HepG2 (cell line): ENCODE data around the gene RNLS. TPM values are rescaled to one million over a fixed set of nuclear protein-coding genes. Genes with fewer than 3 reads are reported as not detected.

Source experiments
- ATAC-seq: fragments of 200-7000 bp; cut with Tn5 transposase; 3 replicates; pipeline ENCODE4 v1.9.1; 2020; ENCODE audit warnings: mild to moderate bottlenecking, moderate library complexity
- BruUV-seq: library from RNA; stranded (reverse); fragments of 400-500 nt; replicated peaks from 2 replicates; lab custom pipeline; 2021; lab: Mats Ljungman, UMichigan
- CTCF ChIA-PET: fragments of 300-600 bp; formaldehyde crosslinking; extraction: SDS; loops from one replicate; lab custom pipeline; 2021; ENCODE audit warnings: low total read pairs, inconsistent platforms, low intra/inter-chr PET ratio; lab: Yijun Ruan, JAX
- POLR2A ChIA-PET: fragments of 350-600 bp; sonication (Branson Sonifier 250); formaldehyde crosslinking; loops from one replicate; lab custom pipeline; 2020; ENCODE audit warnings: antibody characterized with exemption, inconsistent platforms; lab: Yijun Ruan, JAX
- DNase-seq: peaks from one replicate; pipeline ENCODE4 v3.0.0-alpha.2; 2015; ENCODE audit warnings: low spot score
- FAIRE-seq: peaks from 3 replicates; lab custom pipeline; 2011; peaks lifted over from hg19 to GRCh38; lab: Jason Lieb, UNC
- H2AFZ ChIP-seq: one replicate; pipeline ENCODE4 v1.6.1; 2011; ENCODE audit warnings: low read length, inconsistent platforms
- H3K27ac ChIP-seq: fragments of 300-600 bp; 3 replicates; pipeline ENCODE4 v1.8.0; 2011; ENCODE audit warnings: mixed run types, mild to moderate bottlenecking, mixed read lengths, low read length, inconsistent platforms; ENCODE audit not compliant: insufficient read depth; ENCODE audit errors: extremely low read length
- H3K27me3 ChIP-seq, 2 experiments: fragments of 200-600 bp in 1 of 2; 2 replicates in 1 of 2; 3 replicates in 1 of 2; pipeline versions ENCODE4 v1.6.0 to v1.8.0; 2011; ENCODE audit warnings: low read length in 2 of 2, mild to moderate bottlenecking in 2 of 2, moderate library complexity in 2 of 2, inconsistent platforms in 1 of 2; ENCODE audit not compliant: insufficient read depth in 2 of 2, control insufficient read depth in 1 of 2
- H3K36me3 ChIP-seq, 2 experiments: fragments of 200-600 bp in 1 of 2; replicated peaks in 1 of 2; 2 replicates in 1 of 2; 3 replicates in 1 of 2; pipeline versions ENCODE4 v1.5.1 to v1.8.0; 2011; ENCODE audit warnings: low read length in 2 of 2, inconsistent platforms in 1 of 2; ENCODE audit not compliant: insufficient read depth in 2 of 2, control insufficient read depth in 1 of 2
- H3K4me1 ChIP-seq: 2 replicates; pipeline ENCODE4 v1.5.1; 2012; ENCODE audit warnings: low read length, inconsistent platforms; ENCODE audit not compliant: insufficient read depth
- H3K4me2 ChIP-seq: 2 replicates; pipeline ENCODE4 v1.6.0; 2011; ENCODE audit warnings: low read depth, low read length, inconsistent platforms
- H3K4me3 ChIP-seq, 3 experiments: fragments of 200-600 bp in 1 of 3; sonication (generic), shearing (Covaris generic) in 1 of 3; replicated peaks in 1 of 3; 2 replicates each; pipeline ENCODE4 v1.5.1; 2011 to 2016; ENCODE audit warnings: low read length in 3 of 3, inconsistent platforms in 2 of 3, low read depth in 2 of 3, mild to moderate bottlenecking in 2 of 3, control low read depth in 1 of 3, mixed read lengths in 1 of 3; ENCODE audit not compliant: insufficient read depth in 1 of 3
- H3K79me2 ChIP-seq: one replicate; pipeline ENCODE4 v1.6.1; 2011; ENCODE audit warnings: low read length, inconsistent platforms; ENCODE audit not compliant: insufficient read depth
- H3K9ac ChIP-seq: 2 replicates; pipeline ENCODE4 v1.6.0; 2011; ENCODE audit warnings: mild to moderate bottlenecking, low read depth, low read length, inconsistent platforms; ENCODE audit not compliant: insufficient read depth
- H3K9me3 ChIP-seq: 2 replicates; pipeline ENCODE4 v1.5.1; 2012; ENCODE audit warnings: mild to moderate bottlenecking, low read length
- H4K20me1 ChIP-seq: 2 replicates; pipeline ENCODE4 v1.6.0; 2011; ENCODE audit warnings: inconsistent platforms, mild to moderate bottlenecking, low read length, moderate library complexity; ENCODE audit not compliant: insufficient read depth
- MXI1 ChIP-seq: IDR thresholded peaks from 3 replicates; pipeline ENCODE4 v1.6.1; 2012; ENCODE audit warnings: low read depth, low read length, inconsistent platforms, borderline replicate concordance
- NFE2 ChIP-seq: sonication (generic); formaldehyde crosslinking; IDR thresholded peaks from 2 replicates; pipeline ENCODE4 v1.4.0; 2020; ENCODE audit warnings: missing genetic modification reagents
- NR2F1 ChIP-seq, 2 experiments: fragments of 450-650 bp in 1 of 2; formaldehyde crosslinking in 1 of 2; IDR thresholded peaks; 2 replicates each; pipeline versions ENCODE4 v1.5.0 to v1.6.1; 2016 to 2020; ENCODE audit warnings: mild to moderate bottlenecking in 1 of 2, missing compliant biosample characterization in 1 of 2, missing genetic modification reagents in 1 of 2, moderate library complexity in 1 of 2
- RXRA ChIP-seq: sonication (generic); formaldehyde crosslinking; IDR thresholded peaks from 2 replicates; pipeline ENCODE4 v1.5.1; 2020; ENCODE audit warnings: missing genetic modification reagents
- ZFP36L1 ChIP-seq: sonication (generic); formaldehyde crosslinking; IDR thresholded peaks from 2 replicates; pipeline ENCODE4 v1.8.0; 2022; ENCODE audit warnings: mild to moderate bottlenecking, missing genetic modification reagents, moderate library complexity
- ZKSCAN5 ChIP-seq: sonication (generic); formaldehyde crosslinking; IDR thresholded peaks from 2 replicates; pipeline ENCODE4 v1.5.1; 2020; ENCODE audit warnings: mild to moderate bottlenecking, missing genetic modification reagents
- ZKSCAN8 ChIP-seq: IDR thresholded peaks from 2 replicates; pipeline ENCODE4 v1.6.1; 2016; ENCODE audit warnings: borderline replicate concordance, missing genetic modification reagents, missing compliant biosample characterization
- ZNF274 ChIP-seq: sonication (generic); formaldehyde crosslinking; IDR thresholded peaks from 2 replicates; pipeline ENCODE4 v1.5.1; 2020; ENCODE audit warnings: mild to moderate bottlenecking, missing genetic modification reagents
- ZNF558 ChIP-seq: sonication (generic); formaldehyde crosslinking; IDR thresholded peaks from 2 replicates; pipeline ENCODE4 v1.9.0; 2022; ENCODE audit warnings: mild to moderate bottlenecking, missing genetic modification reagents, borderline replicate concordance
- ZNF644 ChIP-seq: IDR thresholded peaks from 2 replicates; pipeline ENCODE4 v1.6.1; 2016; ENCODE audit warnings: low read depth
- ZNF670 ChIP-seq: sonication (generic); formaldehyde crosslinking; IDR thresholded peaks from 2 replicates; pipeline ENCODE4 v1.8.0; 2022; ENCODE audit warnings: mild to moderate bottlenecking, missing genetic modification reagents, borderline replicate concordance
- ZNF773 ChIP-seq: sonication (generic); formaldehyde crosslinking; IDR thresholded peaks from 2 replicates; pipeline ENCODE4 v1.4.0; 2020; ENCODE audit warnings: missing genetic modification reagents, borderline replicate concordance
- WGBS: methylation state at CpG from one replicate; pipeline ENCODE4 v1.1.6; 2017; ENCODE audit warnings: low lambda C conversion rate; 5-methylcytosine and 5-hydroxymethylcytosine counted together
- in situ Hi-C: cut with HindIII; loops from 2 replicates; pipeline ENCODE4 v1.10.0; 2017; ENCODE audit warnings: low pct_unique_long_range_greater_than_20kb; ENCODE audit not compliant: extremely low pct_ligation_motif_present
- intact Hi-C: fragments of 100-400 bp; cut with micrococcal nuclease; formaldehyde crosslinking; loops from one replicate; pipeline ENCODE4 v1.10.0; 2022; ENCODE audit not compliant: unreplicated experiment
- polyA plus RNA-seq, 8 experiments: library from polyadenylated mRNA; depleted of rRNA in 3 of 8; stranded (reverse) in 7 of 8; unstranded in 1 of 8; fragments of >200 nt; fragmentation: Illumina TruSeq in 4 of 8; extraction: Trizol in 4 of 8; gene quantifications; 2 replicates each; pipeline versions ENCODE4 v1.2.1 to v1.2.3, GENCODE V29; 2011 to 2016; ENCODE audit warnings: low read depth in 4 of 8, missing spikeins in 1 of 8, mixed read lengths in 1 of 8; ENCODE audit not compliant: insufficient read depth in 1 of 8
- total RNA-seq, 5 experiments: library from RNA; depleted of rRNA; stranded (reverse); fragments of >200 nt; fragmentation: Illumina TruSeq; extraction: Trizol; gene quantifications; 2 replicates each; pipeline ENCODE4 v1.2.3, GENCODE V29; 2016; ENCODE audit warnings: low read depth in 1 of 5
- TF ChIP-seq, protein P1 (sequence below): sonication (generic); formaldehyde crosslinking; IDR thresholded peaks from 2 replicates; pipeline ENCODE4 v1.5.1; 2020; ENCODE audit warnings: missing genetic modification reagents, mild to moderate bottlenecking, borderline replicate concordance
- TF ChIP-seq, protein P2 (sequence below): sonication (generic); formaldehyde crosslinking; IDR thresholded peaks from 2 replicates; pipeline ENCODE4 v1.4.0; 2020; ENCODE audit warnings: mild to moderate bottlenecking, low read depth, missing genetic modification reagents

Gene RNLS
- total and polyA plus RNA-seq, 2 of the 13 experiments (the other 11 are each of a cell fraction or from before 2014, with no cell fraction given): not detected

DNA sequence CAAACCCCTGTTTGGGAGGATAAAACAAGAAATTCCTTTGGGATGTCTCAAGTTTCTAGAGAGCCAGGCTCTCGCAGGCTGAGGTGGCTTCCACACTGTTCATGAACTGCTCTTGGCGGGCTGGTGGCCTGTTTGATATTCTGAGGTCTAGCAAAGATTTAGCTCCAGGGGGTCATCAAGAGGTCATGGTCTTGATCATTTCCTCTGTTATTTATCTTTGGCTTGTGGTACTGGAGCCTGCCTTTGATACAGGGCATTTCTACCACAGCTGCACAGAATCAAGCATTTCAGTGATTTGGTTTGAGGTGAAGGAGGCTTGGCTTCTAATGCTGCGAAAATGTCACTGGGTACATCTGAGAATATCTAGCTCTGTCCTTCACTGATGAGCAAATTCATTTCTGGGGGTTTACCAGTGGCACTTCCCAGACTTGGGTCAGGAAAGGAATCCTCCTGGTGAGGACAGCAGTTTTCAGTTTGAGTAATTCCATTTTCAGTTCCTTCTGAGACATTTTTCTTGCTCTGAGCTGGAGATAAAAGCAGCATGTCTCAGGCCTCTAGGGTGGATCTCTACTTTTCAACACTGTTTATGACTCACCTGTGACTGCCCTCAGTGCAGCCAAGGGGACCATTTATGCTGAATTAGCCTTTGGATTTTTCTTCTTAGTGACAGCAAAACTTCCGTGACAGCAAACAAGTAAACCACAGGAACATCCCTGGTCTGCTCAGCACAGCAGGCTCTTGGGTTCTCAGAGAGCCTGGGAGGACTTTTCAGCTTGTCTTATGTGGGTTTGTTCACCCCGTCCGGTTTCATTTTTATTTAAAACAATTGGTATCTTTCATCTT is 312.0 kb downstream of the RNLS start (continued):
- TF ChIP-seq, protein P1, sequence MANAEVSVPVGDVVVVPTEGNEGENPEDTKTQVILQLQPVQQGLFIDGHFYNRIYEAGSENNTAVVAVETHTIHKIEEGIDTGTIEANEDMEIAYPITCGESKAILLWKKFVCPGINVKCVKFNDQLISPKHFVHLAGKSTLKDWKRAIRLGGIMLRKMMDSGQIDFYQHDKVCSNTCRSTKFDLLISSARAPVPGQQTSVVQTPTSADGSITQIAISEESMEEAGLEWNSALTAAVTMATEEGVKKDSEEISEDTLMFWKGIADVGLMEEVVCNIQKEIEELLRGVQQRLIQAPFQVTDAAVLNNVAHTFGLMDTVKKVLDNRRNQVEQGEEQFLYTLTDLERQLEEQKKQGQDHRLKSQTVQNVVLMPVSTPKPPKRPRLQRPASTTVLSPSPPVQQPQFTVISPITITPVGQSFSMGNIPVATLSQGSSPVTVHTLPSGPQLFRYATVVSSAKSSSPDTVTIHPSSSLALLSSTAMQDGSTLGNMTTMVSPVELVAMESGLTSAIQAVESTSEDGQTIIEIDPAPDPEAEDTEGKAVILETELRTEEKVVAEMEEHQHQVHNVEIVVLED (CRISPR knock-in tag): no peak
- no peak for TF ChIP-seq ZNF644 (CRISPR knock-in tag)
- TF ChIP-seq ZNF773: no peak
- no peak for TF ChIP-seq NR2F1 (CRISPR knock-in tag; IDR thresholded peaks at IDR 0.05)
- TF ChIP-seq MXI1: no peak
- no peak for TF ChIP-seq ZKSCAN5 (CRISPR knock-in tag)
- no peak for TF ChIP-seq ZKSCAN8 (CRISPR knock-in tag)
- TF ChIP-seq ZNF274: no peak

GRCh38 chr10:88270061-88270808 is 312.9 kb downstream of the RNLS start:
- ChIA-PET CTCF (no interaction called here), POLR2A (no interaction called here)
- 16% methylated on average over 9 of the region's 9 CpGs for WGBS
- Histone ChIP-seq H3K9ac (no peak overlapping the region), H3K79me2 (no peaks in the 10 kb centered on the region), H2AFZ (no peak overlapping the region), H3K4me1 (no peaks in the 10 kb centered on the region), H3K9me3 (no peaks in the 10 kb centered on the region), H3K36me3 (no peaks in the 10 kb centered on the region), H3K27me3 (no peaks in the 10 kb centered on the region), H3K4me3 (no peak overlapping the region), H3K4me2 (no peak overlapping the region), H4K20me1 (no peaks in the 10 kb centered on the region), H3K27ac (no peak overlapping the region)
- no TSS peak for BruUV-seq
- DNase-seq (no peak), ATAC-seq (no peak), FAIRE-seq (no peak)
- in situ Hi-C loops (no loop called here), intact Hi-C loops (no loop called here)
- TF ChIP-seq NFE2 (CRISPR knock-in tag) (no peak), ZNF558 (CRISPR knock-in tag) (no peak), ZNF670 (CRISPR knock-in tag) (no peak), RXRA (no peak), ZFP36L1 (CRISPR knock-in tag) (no peak)
- TF ChIP-seq, protein P2, sequence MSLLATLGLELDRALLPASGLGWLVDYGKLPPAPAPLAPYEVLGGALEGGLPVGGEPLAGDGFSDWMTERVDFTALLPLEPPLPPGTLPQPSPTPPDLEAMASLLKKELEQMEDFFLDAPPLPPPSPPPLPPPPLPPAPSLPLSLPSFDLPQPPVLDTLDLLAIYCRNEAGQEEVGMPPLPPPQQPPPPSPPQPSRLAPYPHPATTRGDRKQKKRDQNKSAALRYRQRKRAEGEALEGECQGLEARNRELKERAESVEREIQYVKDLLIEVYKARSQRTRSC (CRISPR knock-in tag): no peak
